ENCODE results near the gene LRRC45.

LRRC45 gene

GRCh38 chr17:82007228-82007494 lies 15.9 kb upstream of the LRRC45 start (continued):
- TF ChIP-seq ZNF366 (tag by site-specific recombination; conservative IDR thresholded peaks at IDR 0.05) (no peak), KLF9 (tag by site-specific recombination; IDR thresholded peaks at IDR 0.05; ENCODE audit: low read depth) (no peak), ZNF560 (tag by site-specific recombination; IDR thresholded peaks at IDR 0.05; ENCODE audit: borderline replicate concordance) (no peak)

GRCh38 chr17:82007495-82008257 lies 15.4 kb upstream of the LRRC45 start:
- H3K4me1 ChIP-seq (ENCODE audit: control insufficient read depth, insufficient read depth, low read length), result peaks cover 6% of the 10 kb centered on the region; the same call in 1 of the 2 replicates
- ChIA-PET POLR2A (interaction anchor here (1.0 kb wide), 1 partner anchor 12 kb away, joined by 3 read pairs; no protein-coding TSS in a partner anchor), CTCF (interaction anchor here (1.5 to 4.7 kb wide), 2 partner anchors 13 to 48 kb away, joined by 8 to 30 read pairs; no protein-coding TSS in a partner anchor)
- H3K36me3 ChIP-seq (ENCODE audit: control insufficient read depth in 2 of 2, insufficient read depth in 1 of 2, low read length in 2 of 2), result peaks cover 0 to 5% of the 10 kb centered on the region in 2 experiments; a peak in 1 of 3 replicates
- no peak for TF ChIP-seq PATZ1 (tag by site-specific recombination; IDR thresholded peaks at IDR 0.05)
- no peak for TF ChIP-seq SP7 (tag by site-specific recombination; IDR thresholded peaks at IDR 0.05)
- no peak for TF ChIP-seq ZSCAN18 (tag by site-specific recombination; IDR thresholded peaks at IDR 0.05)
- no peak for TF ChIP-seq GFI1B (tag by site-specific recombination; IDR thresholded peaks at IDR 0.05)
- no peak for TF ChIP-seq ZNF596 (tag by site-specific recombination; IDR thresholded peaks at IDR 0.05)
- TF ChIP-seq KLF9 (tag by site-specific recombination; IDR thresholded peaks at IDR 0.05; ENCODE audit: low read depth), result no peak
- no peak for TF ChIP-seq ZNF335 (tag by site-specific recombination; conservative IDR thresholded peaks at IDR 0.05)
- TF ChIP-seq ZFP69B (tag by site-specific recombination; IDR thresholded peaks at IDR 0.05), result peak; percentile 42; the same call in 1 of the 2 replicates
- TF ChIP-seq ZIC2 (tag by site-specific recombination; IDR thresholded peaks at IDR 0.05), result 0 out of 2 replicates have a peak, but pooled peaks have one; percentile 8
- TF ChIP-seq ZNF600 (tag by site-specific recombination; IDR thresholded peaks at IDR 0.05), result peak; percentile 31; the same call in 1 of the 2 replicates
- no peak overlapping the region for H3K27ac ChIP-seq (ENCODE audit: extremely low read depth, low read depth, low read length)
- H3K4me3 ChIP-seq (ENCODE audit: low read depth, low read length), result no peak overlapping the region
- H3K9me3 ChIP-seq (ENCODE audit: control insufficient read depth, insufficient read depth, low read depth, low read length), result no peaks in the 10 kb centered on the region

- Histone ChIP-seq H3K36me3 (ENCODE audit: control insufficient read depth in 2 of 2, insufficient read depth in 1 of 2, low read length in 2 of 2) (peaks cover 0 to 5% of the 10 kb centered on the region in 2 experiments; a peak in 1 of 3 replicates), H3K27ac (ENCODE audit: extremely low read depth, low read depth, low read length) (no peak overlapping the region), H3K9me3 (ENCODE audit: control insufficient read depth, insufficient read depth, low read depth, low read length) (no peaks in the 10 kb centered on the region), H3K4me1 (ENCODE audit: control insufficient read depth, insufficient read depth, low read length) (peaks cover 4% of the 10 kb centered on the region; the same call in 1 of the 2 replicates), H3K4me3 (ENCODE audit: low read depth, low read length) (no peak overlapping the region)
- CTCF ChIA-PET, result interaction anchor here (0.7 to 4.7 kb wide), 3 partner anchors 12 to 49 kb away, joined by 3 to 30 read pairs (median 8); partner anchors contain the start of gene NOTUM
- POLR2A ChIA-PET, result interaction anchor here (1.0 kb wide), 1 partner anchor 11 kb away, joined by 3 read pairs; no protein-coding TSS in a partner anchor
- TF ChIP-seq ZNF449 (tag by site-specific recombination; IDR thresholded peaks at IDR 0.05), result no peak
- no peak for TF ChIP-seq ZNF501 (tag by site-specific recombination; IDR thresholded peaks at IDR 0.05)
- no peak for TF ChIP-seq ZNF223 (tag by site-specific recombination; IDR thresholded peaks at IDR 0.05)
- no peak for TF ChIP-seq ZFHX2 (tag by site-specific recombination; conservative IDR thresholded peaks at IDR 0.05)
- no peak for TF ChIP-seq REST (tag by site-specific recombination; IDR thresholded peaks at IDR 0.05)
- no peak for TF ChIP-seq SCRT1 (tag by site-specific recombination; IDR thresholded peaks at IDR 0.05; ENCODE audit: borderline replicate concordance)
- no peak for TF ChIP-seq ZNF488 (tag by site-specific recombination; IDR thresholded peaks at IDR 0.05)
- peak; percentile 13; the same call in 1 of the 2 replicates for TF ChIP-seq GLIS2 (tag by site-specific recombination; IDR thresholded peaks at IDR 0.05)
Measured at GRCh38 chr17:82008258-82008940, 14.7 kb upstream of the LRRC45 start.

Measured in HEK293 (cell line).